IPS-18c (cell line): ENCODE measurements around the gene CACNG4.

ENCODE experiments used
- H3K4me3 ChIP-seq: 2 replicates; pipeline ENCODE4 v1.7.0; 2013; ENCODE audit warnings: low read depth, mild to moderate bottlenecking, low read length, moderate library complexity; ENCODE audit not compliant: insufficient read depth
- H3K9me3 ChIP-seq: one replicate; pipeline ENCODE4 v1.6.1; 2013; ENCODE audit warnings: mild to moderate bottlenecking, low read length, moderate library complexity; ENCODE audit not compliant: control insufficient read depth, insufficient read depth

Gene CACNG4

DNA sequence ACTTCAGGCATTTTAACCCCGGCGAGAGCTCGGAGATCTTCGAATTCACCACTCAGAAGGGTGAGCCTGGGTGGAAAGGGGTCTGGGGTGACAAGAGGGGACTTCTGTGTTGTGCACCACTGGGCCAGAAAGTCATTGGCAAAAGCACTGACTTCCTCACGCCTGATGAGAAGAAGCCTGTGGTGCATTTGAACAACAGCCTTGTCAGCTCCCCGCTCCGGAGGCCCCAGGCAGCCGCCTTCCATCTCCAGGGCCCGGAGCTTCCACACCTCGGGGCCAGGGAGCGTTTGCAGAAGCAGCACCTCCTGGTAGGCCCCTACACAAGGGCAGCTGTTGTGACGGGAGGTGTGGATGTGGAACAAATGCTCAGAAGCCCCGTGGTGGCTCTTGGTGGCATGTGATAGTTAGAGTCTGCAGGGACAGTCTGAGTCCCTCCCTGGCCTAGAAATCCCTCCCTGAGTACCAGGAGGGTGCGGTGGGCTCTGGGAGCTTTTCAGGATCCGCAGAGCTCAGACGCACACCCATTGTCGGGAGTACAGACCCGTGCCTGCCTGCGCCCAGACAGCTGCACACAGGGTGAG lies 89.6 kb downstream of the CACNG4 start:
- Histone ChIP-seq H3K4me3 (no peak overlapping the region), H3K9me3 (no peaks in the 10 kb centered on the region)

DNA sequence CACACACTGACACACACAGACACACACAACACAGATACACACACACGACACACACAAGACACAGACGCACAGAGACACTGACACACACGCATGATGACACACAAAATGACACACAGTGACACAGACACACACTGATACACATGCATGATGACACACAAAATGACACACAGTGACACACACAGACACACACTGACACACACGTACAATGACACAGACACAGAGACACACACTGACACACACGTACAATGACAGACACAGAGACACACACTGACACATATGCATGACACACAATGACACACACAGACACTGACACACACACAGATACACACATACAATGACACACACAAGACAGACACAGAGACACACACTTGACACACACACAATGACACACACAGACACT lies 90.1 kb downstream of the CACNG4 start:
- no peak overlapping the region for H3K4me3 ChIP-seq
- no peaks in the 10 kb centered on the region for H3K9me3 ChIP-seq

DNA sequence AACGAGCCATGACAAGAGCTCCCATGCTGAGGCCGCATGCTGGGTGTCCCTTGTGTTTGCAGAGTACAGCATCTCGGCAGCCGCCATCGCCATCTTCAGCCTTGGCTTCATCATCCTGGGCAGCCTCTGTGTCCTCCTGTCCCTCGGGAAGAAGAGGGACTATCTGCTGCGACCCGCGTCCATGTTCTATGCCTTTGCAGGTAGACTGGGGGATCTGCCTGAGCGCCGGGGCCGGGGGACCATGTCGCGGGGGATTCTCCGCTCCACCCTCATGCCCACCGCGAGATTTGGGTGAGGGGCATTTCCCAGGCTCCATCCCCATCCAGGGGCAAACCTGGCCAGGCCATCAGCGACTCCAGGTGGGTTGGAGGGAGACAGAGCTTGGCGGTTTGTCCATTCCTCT lies 90.5 kb downstream of the CACNG4 start:
- no peak overlapping the region for H3K4me3 ChIP-seq
- no peaks in the 10 kb centered on the region for H3K9me3 ChIP-seq

DNA sequence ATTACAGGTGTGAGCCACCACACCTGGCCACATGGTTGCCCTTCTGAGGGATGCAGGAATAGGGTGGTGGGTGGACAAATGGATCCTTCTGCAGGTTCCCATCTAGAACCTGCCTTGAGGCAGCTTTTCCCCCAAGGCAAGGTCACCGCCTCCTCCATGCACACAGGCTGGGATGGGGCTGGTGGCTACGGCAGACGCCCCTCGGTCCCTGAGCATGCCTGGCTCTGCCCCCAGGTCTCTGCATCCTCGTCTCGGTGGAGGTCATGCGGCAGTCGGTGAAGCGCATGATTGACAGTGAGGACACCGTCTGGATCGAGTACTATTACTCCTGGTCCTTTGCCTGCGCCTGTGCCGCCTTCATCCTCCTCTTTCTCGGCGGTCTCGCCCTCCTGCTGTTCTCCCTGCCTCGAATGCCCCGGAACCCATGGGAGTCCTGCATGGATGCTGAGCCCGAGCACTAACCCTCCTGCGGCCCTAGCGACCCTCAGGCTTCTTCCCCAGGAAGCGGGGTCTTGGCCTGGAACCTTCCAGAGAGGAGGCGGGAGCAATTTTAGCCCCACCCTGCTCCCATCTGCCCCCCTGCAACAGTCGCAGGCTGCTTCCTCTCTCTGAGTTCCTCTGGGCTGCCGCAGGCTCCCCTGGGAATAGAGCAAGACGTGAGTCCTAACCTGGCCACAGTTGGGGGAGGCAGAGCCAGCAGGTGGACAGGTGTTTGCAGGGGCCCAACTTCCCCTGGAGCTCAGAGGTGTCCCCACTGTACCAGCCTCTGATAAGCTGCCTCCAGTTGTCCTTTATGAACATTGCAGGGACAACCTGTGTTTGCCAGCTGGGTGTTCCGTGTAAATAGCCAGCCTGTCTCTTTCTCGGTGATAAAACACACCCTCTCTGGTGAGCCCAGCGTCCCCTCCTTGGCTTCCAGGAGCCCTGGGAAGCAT lies 91.6 kb downstream of the CACNG4 start:
- no peaks in the 10 kb centered on the region for H3K9me3 ChIP-seq
- H3K4me3 ChIP-seq = no peak overlapping the region

DNA sequence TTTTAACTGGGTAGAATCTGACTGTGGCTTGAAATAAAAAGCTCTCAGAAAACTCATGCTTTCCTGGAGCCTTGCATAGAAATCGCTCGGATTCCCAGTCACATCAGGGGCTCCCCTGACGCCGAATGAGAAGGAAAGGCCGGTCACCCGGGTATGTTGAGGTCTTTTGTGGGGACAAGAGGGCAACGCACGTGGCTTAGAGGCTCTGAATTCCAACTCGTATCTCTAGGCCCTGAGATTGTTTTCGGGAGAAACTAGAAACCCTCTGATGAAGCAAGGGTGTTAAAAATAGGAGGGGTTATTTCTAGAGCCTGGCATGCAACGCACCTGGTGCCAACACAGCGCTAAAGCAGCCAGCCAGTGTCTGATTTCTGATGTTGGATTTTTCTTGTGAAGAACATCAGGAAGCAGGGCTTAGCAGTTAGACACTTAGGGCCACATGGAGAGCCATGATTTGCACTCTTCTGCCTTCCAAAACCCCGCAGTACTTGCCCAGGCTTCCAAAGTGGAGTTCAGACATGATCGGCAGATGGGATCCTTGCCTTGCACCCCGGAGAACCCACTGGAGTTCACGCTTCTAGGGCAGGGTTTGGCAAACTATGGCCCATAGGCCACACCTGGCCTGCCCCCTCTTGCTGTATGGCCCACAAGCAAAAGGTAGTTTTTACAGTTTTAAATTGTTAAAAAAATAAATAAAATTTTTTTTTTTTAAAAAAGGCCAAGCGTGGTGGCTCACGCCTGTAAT lies 92.4 kb downstream of the CACNG4 start:
- H3K9me3 ChIP-seq = no peaks in the 10 kb centered on the region
- no peak overlapping the region for H3K4me3 ChIP-seq

DNA sequence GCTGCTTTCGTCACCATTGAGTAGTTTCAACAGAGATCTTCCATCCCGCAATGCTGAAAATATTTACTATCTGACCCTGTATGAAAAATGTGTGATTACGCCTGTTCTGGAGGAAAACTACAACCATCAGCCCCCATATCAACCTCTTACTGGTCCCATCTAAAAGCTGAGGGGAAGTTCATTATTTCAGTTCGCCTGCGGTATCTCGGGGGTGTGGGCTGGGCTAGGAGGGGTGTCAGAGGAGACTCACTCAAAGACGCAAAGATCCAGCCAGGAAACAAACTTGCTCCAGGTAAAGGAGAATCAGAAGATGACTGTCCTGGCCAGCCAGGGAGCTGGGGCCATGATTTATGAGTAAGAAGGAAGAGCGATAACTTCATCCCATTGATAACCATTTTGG lies 93.5 kb downstream of the CACNG4 start:
- H3K4me3 ChIP-seq = no peak overlapping the region
- no peaks in the 10 kb centered on the region for H3K9me3 ChIP-seq

DNA sequence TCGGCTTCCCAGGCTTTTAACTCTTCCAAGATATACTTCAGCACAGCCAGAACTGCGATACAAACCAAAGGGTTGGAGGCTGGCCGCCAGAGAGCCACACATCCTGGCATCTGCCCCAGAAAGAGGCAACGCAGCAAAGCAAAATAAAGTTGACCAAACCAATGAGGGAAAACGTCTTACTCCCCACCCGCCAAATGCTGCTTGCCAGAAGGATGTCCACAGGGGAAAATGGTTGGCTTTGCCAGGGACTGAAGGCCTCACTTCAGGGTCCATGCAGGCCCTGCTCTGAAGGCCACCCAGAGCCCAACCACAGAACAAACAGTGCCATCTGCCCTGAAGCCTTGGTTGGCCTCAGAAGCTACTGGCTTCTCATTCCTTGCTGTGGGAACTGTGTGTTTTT lies 94.9 kb downstream of the CACNG4 start:
- Histone ChIP-seq H3K9me3 (no peaks in the 10 kb centered on the region), H3K4me3 (no peak overlapping the region)

DNA sequence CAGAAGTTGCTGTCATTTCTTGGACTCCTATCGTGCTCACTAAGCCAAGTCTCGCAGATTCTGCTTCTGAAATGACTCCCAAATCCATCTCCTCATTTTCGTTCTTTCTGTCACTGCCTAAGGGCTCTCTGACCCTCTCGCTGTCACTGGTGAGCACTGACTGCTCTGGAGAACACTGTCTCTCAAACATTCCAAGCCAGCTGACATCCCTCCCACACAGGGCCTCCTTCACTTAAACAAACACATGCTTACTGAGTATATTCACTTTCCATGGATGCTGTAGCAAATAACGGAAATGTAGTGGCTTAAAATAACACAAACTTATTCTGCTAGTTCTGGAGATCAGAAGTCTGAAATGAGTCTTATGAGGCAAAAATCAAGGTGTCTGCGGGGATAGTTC lies 98.6 kb downstream of the CACNG4 start:
- Histone ChIP-seq H3K4me3 (no peak overlapping the region), H3K9me3 (no peaks in the 10 kb centered on the region)

DNA sequence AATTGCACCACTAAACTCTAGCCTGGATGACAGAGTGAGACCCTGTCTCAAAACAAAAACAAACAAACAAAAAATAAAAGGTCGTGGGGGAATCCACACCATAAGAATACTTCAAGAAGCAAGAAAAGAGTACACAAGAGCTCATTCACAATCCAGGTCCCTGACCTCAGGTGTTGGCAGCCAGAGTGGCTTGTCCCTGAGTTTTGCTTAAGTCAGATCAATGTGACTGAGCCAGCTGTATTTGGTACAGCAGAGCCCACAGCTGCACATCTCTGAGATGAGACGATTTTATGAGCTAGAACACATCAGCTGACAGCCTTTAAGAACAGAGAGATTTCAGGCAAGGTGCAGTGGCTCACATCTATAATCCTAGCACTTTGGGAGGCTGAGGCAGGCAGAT lies 102.2 kb downstream of the CACNG4 start:
- Histone ChIP-seq H3K4me3 (no peak overlapping the region), H3K9me3 (no peaks in the 10 kb centered on the region)

DNA sequence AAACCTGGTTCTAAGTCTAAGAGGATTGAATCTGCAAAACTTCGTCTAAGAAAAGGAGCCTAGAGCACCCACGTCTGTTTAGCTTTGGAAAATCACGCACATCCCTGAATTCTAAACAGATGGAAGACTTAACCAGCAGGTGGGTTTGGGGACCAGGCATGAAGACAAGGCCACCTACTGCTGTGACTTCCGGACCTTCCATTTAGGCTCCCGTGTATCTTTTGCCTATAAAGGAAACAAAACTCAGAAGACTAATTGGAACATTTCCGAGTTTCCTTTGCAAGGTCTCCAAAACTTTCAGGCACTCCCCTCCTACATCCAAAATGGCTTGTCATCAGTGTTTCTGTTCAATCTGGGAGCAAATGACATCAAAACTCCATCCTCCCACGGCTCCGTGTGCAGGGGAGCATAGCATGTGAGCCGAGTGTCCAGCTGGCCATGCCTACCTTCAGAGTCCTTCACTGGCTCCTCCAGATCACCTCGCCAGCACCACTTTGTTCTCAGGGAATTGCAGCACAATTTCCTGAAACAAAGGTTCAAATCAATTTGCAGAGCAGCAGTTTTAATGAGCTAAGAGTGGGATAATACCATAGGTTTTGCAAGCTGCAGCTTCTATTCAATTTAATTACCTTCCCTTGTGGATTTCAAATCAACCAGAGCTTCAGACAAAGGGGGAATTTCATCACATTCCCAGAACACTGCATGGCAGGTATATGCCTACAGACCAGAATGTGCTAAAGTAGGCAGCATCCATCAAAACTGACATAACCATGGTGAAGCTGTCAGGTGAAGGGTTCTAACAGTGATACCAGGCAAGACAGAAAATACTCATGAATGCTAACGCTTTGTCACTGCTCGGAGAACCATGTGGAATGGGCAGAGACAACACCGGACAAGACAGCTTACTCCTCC lies 103.3 kb downstream of the CACNG4 start:
- H3K9me3 ChIP-seq = no peaks in the 10 kb centered on the region
- H3K4me3 ChIP-seq = no peak overlapping the region

DNA sequence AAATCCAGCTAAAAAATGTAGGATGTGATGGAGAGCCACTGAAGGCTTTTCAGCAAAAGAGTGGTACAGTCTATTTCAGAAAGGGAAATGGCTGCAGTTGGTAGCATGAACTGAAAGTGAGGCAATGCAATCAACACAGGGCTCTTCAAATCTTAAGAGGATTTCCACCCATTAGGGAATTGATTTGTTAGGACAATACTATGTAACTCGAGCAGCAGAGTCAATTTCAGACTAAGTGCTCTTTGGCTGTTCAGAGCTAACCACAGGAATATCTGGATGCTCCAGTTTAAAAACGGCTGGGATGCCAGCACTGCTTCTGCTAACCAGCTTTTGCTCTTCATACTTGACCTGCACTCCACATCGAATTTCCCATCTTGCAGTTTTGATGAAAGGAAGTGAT lies 104.5 kb downstream of the CACNG4 start:
- no peaks in the 10 kb centered on the region for H3K9me3 ChIP-seq
- no peak overlapping the region for H3K4me3 ChIP-seq

DNA sequence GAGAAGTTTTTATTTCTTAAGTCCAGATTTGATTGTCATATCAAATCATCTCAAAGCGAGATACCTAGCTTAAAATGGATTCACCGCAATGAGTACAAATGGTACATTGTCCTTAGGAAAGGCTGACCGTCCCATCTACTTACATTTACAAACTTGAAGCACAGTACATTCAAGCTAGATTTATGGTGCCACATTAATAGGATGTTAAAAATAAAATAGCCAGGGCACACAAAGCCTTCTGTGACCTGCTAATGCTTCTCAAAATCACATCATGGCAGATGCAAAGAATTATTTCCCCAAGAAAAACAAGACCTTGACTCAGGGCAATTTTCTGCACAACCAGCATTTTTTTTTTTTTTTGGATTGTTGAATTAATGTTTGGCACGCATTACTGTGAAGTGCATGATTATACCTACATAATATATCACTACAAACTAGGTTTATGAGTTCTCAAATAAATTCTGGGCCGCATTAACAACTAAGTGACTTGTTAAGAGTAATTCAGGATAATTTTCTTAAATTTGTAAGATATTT lies 105.2 kb downstream of the CACNG4 start:
- Histone ChIP-seq H3K9me3 (no peaks in the 10 kb centered on the region), H3K4me3 (no peak overlapping the region)

DNA sequence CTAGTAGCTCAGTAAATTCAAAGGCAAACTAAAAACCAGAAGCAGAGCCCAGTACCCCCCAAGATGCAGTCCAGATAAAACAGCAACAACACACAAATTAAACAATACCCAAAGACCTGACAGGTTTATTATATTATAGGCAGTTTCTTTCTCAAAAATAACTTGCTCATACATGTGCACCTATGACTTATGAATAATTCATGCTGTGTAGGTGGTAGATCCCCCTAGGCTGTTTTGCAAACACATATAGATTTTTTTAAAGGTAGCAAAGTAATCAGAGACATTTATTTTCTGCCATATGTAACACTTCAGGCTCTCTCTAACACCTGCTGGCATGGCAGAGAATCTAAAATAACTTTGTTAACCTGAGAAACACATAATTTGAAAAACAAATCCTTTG lies 107.1 kb downstream of the CACNG4 start:
- Histone ChIP-seq H3K4me3 (no peak overlapping the region), H3K9me3 (no peaks in the 10 kb centered on the region)

DNA sequence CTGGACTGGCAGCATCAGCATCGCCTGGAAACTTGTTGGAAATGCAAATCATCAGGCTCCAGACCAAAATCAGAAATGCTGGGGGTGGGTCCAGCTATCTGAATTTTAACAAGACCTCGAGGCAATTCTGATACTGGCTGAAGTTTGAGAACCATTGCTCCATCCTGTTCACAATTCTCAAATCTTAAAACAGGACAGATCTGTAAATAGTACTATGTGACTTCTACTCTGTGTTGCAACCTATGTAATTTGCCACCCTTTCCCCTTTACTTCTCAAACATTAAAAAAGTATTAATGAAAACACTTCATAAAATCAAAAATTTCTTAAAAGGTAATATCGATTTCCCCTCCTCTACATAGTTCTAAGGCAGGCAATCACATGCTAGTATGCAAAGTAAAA lies 108.4 kb downstream of the CACNG4 start:
- no peak overlapping the region for H3K4me3 ChIP-seq
- no peaks in the 10 kb centered on the region for H3K9me3 ChIP-seq

DNA sequence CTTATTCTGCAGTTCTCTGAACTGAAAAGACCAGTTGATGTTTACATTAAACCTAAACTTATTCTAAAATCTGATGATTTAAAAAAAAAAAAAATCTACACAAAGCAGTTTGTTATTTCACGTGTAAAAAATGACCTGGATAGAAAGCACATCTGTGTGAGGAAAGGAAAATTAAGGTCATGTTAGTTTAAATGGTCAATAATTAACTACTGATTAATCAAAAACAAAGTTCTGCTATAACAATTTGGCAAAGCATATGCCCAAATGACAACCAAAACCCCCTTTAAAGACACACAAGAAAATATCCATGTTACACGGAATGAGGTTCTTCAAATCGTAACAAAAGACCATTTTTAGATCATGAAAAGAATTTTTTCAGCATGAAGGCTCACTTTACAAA lies 110.3 kb downstream of the CACNG4 start:
- no peak overlapping the region for H3K4me3 ChIP-seq
- H3K9me3 ChIP-seq = no peaks in the 10 kb centered on the region

DNA sequence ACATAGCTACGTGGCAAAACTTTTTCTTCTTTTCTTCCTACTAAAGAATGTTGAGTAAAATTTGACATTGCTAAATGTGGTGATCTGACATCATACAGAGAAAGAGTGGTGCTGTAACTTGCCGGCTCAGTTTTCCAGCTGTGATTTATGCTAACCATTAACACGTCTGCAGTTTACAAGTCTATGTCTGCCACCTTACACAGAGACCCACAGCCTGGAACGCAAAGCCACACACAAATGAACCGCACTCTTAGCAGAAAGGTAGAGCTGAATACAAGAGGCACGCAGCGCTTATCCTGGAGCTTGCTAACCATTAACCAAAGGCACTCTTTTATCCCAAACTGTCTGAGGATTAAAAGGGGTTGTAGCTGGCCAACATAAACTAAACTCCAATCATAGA lies 111.8 kb downstream of the CACNG4 start:
- no peak overlapping the region for H3K4me3 ChIP-seq
- no peaks in the 10 kb centered on the region for H3K9me3 ChIP-seq

DNA sequence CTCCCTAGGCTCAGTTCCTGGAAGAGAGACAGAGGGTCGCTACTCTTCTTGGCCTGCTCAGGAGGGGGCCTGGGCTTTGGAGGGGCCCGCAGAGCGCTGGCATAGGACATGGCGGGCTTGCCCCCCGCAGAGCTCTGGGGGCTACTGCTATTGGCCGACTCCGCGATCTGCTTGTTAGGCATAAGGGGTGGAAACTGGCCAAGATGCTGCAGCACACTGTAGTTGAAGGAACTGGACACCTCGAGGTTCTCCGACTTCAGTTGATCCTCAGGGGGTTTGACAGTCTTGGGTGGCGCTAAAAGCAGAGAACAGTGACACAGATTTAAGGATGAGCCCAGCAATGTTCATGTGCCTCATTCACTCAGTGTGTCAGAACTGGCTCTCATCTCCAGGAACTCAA lies 113.8 kb downstream of the CACNG4 start:
- no peak overlapping the region for H3K4me3 ChIP-seq
- no peaks in the 10 kb centered on the region for H3K9me3 ChIP-seq
